IMR-90 (cell line): ENCODE data around the gene FBXL4. TPM values are rescaled to one million over a fixed set of nuclear protein-coding genes. Genes with fewer than 3 reads are reported as not detected.

Experiments
- ATAC-seq: fragments of 200-7000 bp; cut with Tn5 transposase; 2 replicates; pipeline ENCODE4 v1.9.1; 2020; ENCODE audit warnings: low read depth, mild to moderate bottlenecking, moderate library complexity
- BruUV-seq: library from RNA; stranded (reverse); fragments of 400-500 nt; replicated peaks from 2 replicates; lab custom pipeline; 2021; lab: Mats Ljungman, UMichigan
- CTCF ChIA-PET: fragments of 300-600 bp; formaldehyde crosslinking; extraction: SDS; loops from one replicate; lab custom pipeline; 2021; ENCODE audit warnings: antibody characterized with exemption; lab: Yijun Ruan, JAX
- POLR2A ChIA-PET: fragments of 300-600 bp; sonication (Branson Sonifier 250); formaldehyde crosslinking; loops from one replicate; lab custom pipeline; 2022; ENCODE audit warnings: antibody characterized with exemption; ENCODE audit not compliant: unreplicated experiment; lab: Charles Lee
- DNase-seq: peaks from one replicate; pipeline ENCODE4 v3.0.0; 2013
- H2AFZ ChIP-seq: replicated peaks from 2 replicates; pipeline ENCODE3; 2013; ENCODE audit warnings: low read length, mild to moderate bottlenecking; ENCODE audit not compliant: poor library complexity
- H2AK5ac ChIP-seq: 2 replicates; pipeline ENCODE4 v1.6.1; 2013; ENCODE audit warnings: low read depth, low read length, inconsistent platforms
- H2AK9ac ChIP-seq: replicated peaks from 2 replicates; pipeline ENCODE3; 2013; ENCODE audit warnings: mild to moderate bottlenecking, low read depth, low read length, moderate library complexity; ENCODE audit not compliant: poor library complexity
- H2BK120ac ChIP-seq: 2 replicates; pipeline ENCODE4 v1.6.1; 2013; ENCODE audit warnings: low read depth, low read length, inconsistent platforms
- H2BK15ac ChIP-seq: 3 replicates; pipeline ENCODE4 v1.6.1; 2013; ENCODE audit warnings: low read depth, low read length, inconsistent platforms
- H2BK20ac ChIP-seq: 2 replicates; pipeline ENCODE4 v1.6.1; 2013; ENCODE audit warnings: low read depth, mild to moderate bottlenecking, inconsistent platforms, low read length, moderate library complexity
- H2BK5ac ChIP-seq: 2 replicates; pipeline ENCODE4 v1.6.1; 2013; ENCODE audit warnings: mild to moderate bottlenecking, low read depth, low read length, inconsistent platforms; ENCODE audit not compliant: poor library complexity, severe bottlenecking
- H3K14ac ChIP-seq: replicated peaks from 2 replicates; pipeline ENCODE4 v1.6.1; 2013; ENCODE audit warnings: low read depth, low read length, inconsistent platforms
- H3K18ac ChIP-seq: 2 replicates; pipeline ENCODE4 v1.6.1; 2013; ENCODE audit warnings: low read depth, low read length, control low read depth
- H3K23ac ChIP-seq: 2 replicates; pipeline ENCODE4 v1.6.1; 2013; ENCODE audit warnings: low read depth, low read length, inconsistent platforms
- H3K27ac ChIP-seq: 2 replicates; pipeline ENCODE4 v1.5.1; 2013; ENCODE audit warnings: mild to moderate bottlenecking, control low read depth, low read length; ENCODE audit not compliant: insufficient read depth
- H3K27me3 ChIP-seq: 2 replicates; pipeline ENCODE4 v1.6.1; 2013; ENCODE audit warnings: low read length; ENCODE audit not compliant: control insufficient read depth, insufficient read depth
- H3K36me3 ChIP-seq: 2 replicates; pipeline ENCODE4 v1.6.1; 2013; ENCODE audit warnings: low read length, mixed read lengths; ENCODE audit not compliant: control insufficient read depth, insufficient read depth
- H3K4ac ChIP-seq: 2 replicates; pipeline ENCODE4 v1.6.1; 2013; ENCODE audit warnings: low read depth, low read length, inconsistent platforms
- H3K4me1 ChIP-seq: 2 replicates; pipeline ENCODE4 v1.6.1; 2013; ENCODE audit warnings: low read length, mixed read lengths; ENCODE audit not compliant: control insufficient read depth, insufficient read depth
- H3K4me2 ChIP-seq: 2 replicates; pipeline ENCODE4 v1.6.1; 2013; ENCODE audit warnings: low read depth, mild to moderate bottlenecking, control low read depth, low read length, moderate library complexity
- H3K4me3 ChIP-seq: 2 replicates; pipeline ENCODE4 v1.5.1; 2013; ENCODE audit warnings: low read depth, mild to moderate bottlenecking, control low read depth, low read length, moderate library complexity; ENCODE audit not compliant: insufficient read depth
- H3K56ac ChIP-seq: 2 replicates; pipeline ENCODE4 v1.6.1; 2013; ENCODE audit warnings: low read length, inconsistent platforms; ENCODE audit not compliant: insufficient read depth; ENCODE audit errors: extremely low read depth
- H3K79me1 ChIP-seq, 2 experiments: 2 replicates each; pipeline ENCODE4 v1.6.1; 2013; ENCODE audit warnings: low read length in 2 of 2, inconsistent platforms in 1 of 2, low read depth in 1 of 2
- H3K9ac ChIP-seq: 2 replicates; pipeline ENCODE4 v1.6.1; 2013; ENCODE audit warnings: low read depth, low read length, control low read depth
- H3K9me1 ChIP-seq: 2 replicates; pipeline ENCODE4 v1.6.1; 2013; ENCODE audit warnings: low read length, inconsistent platforms; ENCODE audit not compliant: insufficient read depth
- H3K9me3 ChIP-seq: 2 replicates; pipeline ENCODE4 v1.6.1; 2013; ENCODE audit warnings: low read length; ENCODE audit not compliant: control insufficient read depth, insufficient read depth
- H4K20me1 ChIP-seq: 2 replicates; pipeline ENCODE4 v1.6.1; 2013; ENCODE audit warnings: low read length, inconsistent platforms; ENCODE audit not compliant: insufficient read depth
- H4K5ac ChIP-seq: 2 replicates; pipeline ENCODE4 v1.6.1; 2013; ENCODE audit warnings: mild to moderate bottlenecking, low read depth, low read length, control low read depth
- H4K8ac ChIP-seq, 2 experiments: 2 replicates each; pipeline ENCODE4 v1.6.1; 2013; ENCODE audit warnings: low read depth in 2 of 2, low read length in 2 of 2, control low read depth in 1 of 2, inconsistent platforms in 1 of 2
- H4K91ac ChIP-seq: 2 replicates; pipeline ENCODE4 v1.6.1; 2013; ENCODE audit warnings: low read depth, low read length, inconsistent platforms; ENCODE audit not compliant: insufficient read depth
- BHLHE40 ChIP-seq: fragments of 150-350 bp; IDR thresholded peaks from 2 replicates; pipeline ENCODE4 v1.6.1; 2016; ENCODE audit warnings: mild to moderate bottlenecking, low read depth, low read length
- CEBPB ChIP-seq: IDR thresholded peaks from 2 replicates; pipeline ENCODE4 v1.6.1; 2012; ENCODE audit warnings: low read depth, low read length, improper control_type of control experiment
- CHD1 ChIP-seq: IDR thresholded peaks from 2 replicates; pipeline ENCODE4 v1.6.1; 2012; ENCODE audit warnings: low read depth, low read length, improper control_type of control experiment
- FOS ChIP-seq: fragments of 150-350 bp; IDR thresholded peaks from 2 replicates; pipeline ENCODE4 v1.6.1; 2016; ENCODE audit warnings: low read depth, low read length
- MAFK ChIP-seq: IDR thresholded peaks from 2 replicates; pipeline ENCODE4 v1.6.1; 2012; ENCODE audit warnings: low read depth, low read length, improper control_type of control experiment
- MAZ ChIP-seq: IDR thresholded peaks from 2 replicates; pipeline ENCODE4 v1.6.1; 2012; ENCODE audit warnings: low read depth, mild to moderate bottlenecking, low read length, improper control_type of control experiment, moderate library complexity, borderline replicate concordance
- MXI1 ChIP-seq: IDR thresholded peaks from 2 replicates; pipeline ENCODE4 v1.6.1; 2012; ENCODE audit warnings: low read depth, mild to moderate bottlenecking, low read length, moderate library complexity, borderline replicate concordance
- NFE2L2 ChIP-seq: fragments of 150-350 bp; IDR thresholded peaks from 2 replicates; pipeline ENCODE4 v1.6.1; 2016; ENCODE audit warnings: low read depth, mild to moderate bottlenecking, low read length
- POLR2A ChIP-seq: IDR thresholded peaks from 2 replicates; pipeline ENCODE4 v1.6.1; 2012; ENCODE audit warnings: mild to moderate bottlenecking, low read depth, low read length
- RAD21 ChIP-seq: IDR thresholded peaks from 2 replicates; pipeline ENCODE4 v1.6.1; 2012; ENCODE audit warnings: low read length, improper control_type of control experiment
- RCOR1 ChIP-seq: IDR thresholded peaks from 2 replicates; pipeline ENCODE4 v1.6.1; 2012; ENCODE audit warnings: mild to moderate bottlenecking, low read length, improper control_type of control experiment; ENCODE audit not compliant: insufficient replicate concordance
- RFX5 ChIP-seq: IDR thresholded peaks from 2 replicates; pipeline ENCODE4 v1.8.0; 2012; ENCODE audit warnings: low read depth, mild to moderate bottlenecking, low read length, moderate library complexity
- SMC3 ChIP-seq: fragments of 150-350 bp; IDR thresholded peaks from 2 replicates; pipeline ENCODE4 v1.6.1; 2016; ENCODE audit warnings: low read depth, mild to moderate bottlenecking, antibody characterized with exemption, low read length, moderate library complexity
- WGBS, 2 experiments: methylation state at CpG; one replicate each; pipeline versions ENCODE4 v1.1.5 to v1.1.7; 2013; ENCODE audit warnings: missing lambda C conversion rate in 2 of 2; ENCODE audit not compliant: insufficient read length in 1 of 2; ENCODE audit errors: extremely low coverage in 2 of 2; 5-methylcytosine and 5-hydroxymethylcytosine counted together
- dilution Hi-C: fragments of 300-500 bp; cut with HindIII; formaldehyde crosslinking; loops from one replicate; pipeline ENCODE4 v1.14.3; 2018; ENCODE audit warnings: low sequenced_read_pairs; ENCODE audit not compliant: unreplicated experiment
- in situ Hi-C: fragments of 300-500 bp; cut with MboI; formaldehyde crosslinking; loops from 3 replicates; pipeline ENCODE4 v1.14.3; 2019; ENCODE audit warnings: low sequenced_read_pairs, inconsistent platforms, mixed read lengths
- intact Hi-C: fragments of 100-400 bp; cut with micrococcal nuclease; formaldehyde crosslinking; loops from 2 replicates; pipeline ENCODE4 v1.10.0; 2022
- polyA plus RNA-seq, 3 experiments: library from polyadenylated mRNA; depleted of rRNA; stranded (reverse); fragments of >200 nt; gene quantifications; 2 replicates each; pipeline ENCODE4 v1.2.3, GENCODE V29; 2012; ENCODE audit warnings: low replicate concordance in 1 of 3
- total RNA-seq: library from RNA; depleted of rRNA; stranded (reverse); fragments of >200 nt; gene quantifications from 2 replicates; pipeline ENCODE4 v1.2.3, GENCODE V29; 2012
- TF ChIP-seq, protein P1 (sequence below): fragments of 150-350 bp; IDR thresholded peaks from 2 replicates; pipeline ENCODE4 v1.6.1; 2016; ENCODE audit warnings: low read depth, mild to moderate bottlenecking, low read length, moderate library complexity, borderline replicate concordance
- TF ChIP-seq, protein P2 (sequence below): conservative IDR thresholded peaks from 2 replicates; pipeline ENCODE4 v1.5.1; 2012; ENCODE audit warnings: mild to moderate bottlenecking, low read depth, low read length, improper control_type of control experiment
- TF ChIP-seq, protein P3 (sequence below): fragments of 150-350 bp; IDR thresholded peaks from 2 replicates; pipeline ENCODE4 v1.6.1; 2017; ENCODE audit warnings: mild to moderate bottlenecking, antibody characterized with exemption, low read length, low read depth

FBXL4 gene
- total and polyA plus RNA-seq, 2 of the 4 experiments (the other 2 are of a cell fraction), result 7.8 to 17.6 TPM

DNA sequence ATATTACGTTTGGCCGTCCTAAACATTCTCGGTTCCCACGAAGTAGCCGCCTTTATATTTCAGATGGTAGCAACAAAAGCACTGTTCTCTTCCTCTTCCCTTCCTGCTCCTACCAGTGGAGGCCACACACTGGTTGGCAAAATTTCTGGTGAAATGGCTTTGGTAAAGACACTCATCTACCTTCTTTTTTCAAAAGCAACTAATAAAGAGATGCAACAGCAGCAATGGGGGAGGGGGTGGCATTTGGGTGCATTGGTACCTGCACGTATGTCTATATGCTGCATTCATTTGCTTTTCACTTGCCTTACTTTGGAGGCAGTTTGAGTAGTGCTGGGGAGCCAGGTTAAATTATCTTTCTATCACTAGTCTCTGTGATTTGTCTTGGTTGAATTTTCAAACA, 107.4 kb downstream of the FBXL4 start:
- no peaks in the 10 kb centered on the region for H3K36me3 ChIP-seq
- H4K5ac ChIP-seq, result no peak overlapping the region
- no peak overlapping the region for H3K27ac ChIP-seq
- intact Hi-C loops, result no loop called here
- H3K4ac ChIP-seq, result no peak overlapping the region
- ChIA-PET POLR2A (no interaction called here), CTCF (no interaction called here)
- WGBS, 2 experiments, result no CpG with 5 or more reads among the region's 6 CpGs
- DNase-seq, result no peak
- no peak overlapping the region for H3K23ac ChIP-seq
- BruUV-seq, result no TSS peak
- no peak overlapping the region for H3K14ac ChIP-seq
- H3K4me1 ChIP-seq, result peaks cover 2% of the 10 kb centered on the region; the same call in 1 of the 2 replicates
- no peak overlapping the region for H3K4me3 ChIP-seq
- H3K9me1 ChIP-seq, result no peaks in the 10 kb centered on the region
- H4K20me1 ChIP-seq, result no peaks in the 10 kb centered on the region; the same call in 1 of the 2 replicates
- no peak overlapping the region for H3K56ac ChIP-seq
- TF ChIP-seq RAD21 (no peak), RFX5 (no peak), RCOR1 (no peak), MXI1 (no peak), POLR2A (no peak), FOS (no peak), MAFK (no peak), NFE2L2 (no peak), BHLHE40 (no peak), SMC3 (no peak), CHD1 (no peak), MAZ (no peak), CEBPB (no peak)
- TF ChIP-seq, protein P1, sequence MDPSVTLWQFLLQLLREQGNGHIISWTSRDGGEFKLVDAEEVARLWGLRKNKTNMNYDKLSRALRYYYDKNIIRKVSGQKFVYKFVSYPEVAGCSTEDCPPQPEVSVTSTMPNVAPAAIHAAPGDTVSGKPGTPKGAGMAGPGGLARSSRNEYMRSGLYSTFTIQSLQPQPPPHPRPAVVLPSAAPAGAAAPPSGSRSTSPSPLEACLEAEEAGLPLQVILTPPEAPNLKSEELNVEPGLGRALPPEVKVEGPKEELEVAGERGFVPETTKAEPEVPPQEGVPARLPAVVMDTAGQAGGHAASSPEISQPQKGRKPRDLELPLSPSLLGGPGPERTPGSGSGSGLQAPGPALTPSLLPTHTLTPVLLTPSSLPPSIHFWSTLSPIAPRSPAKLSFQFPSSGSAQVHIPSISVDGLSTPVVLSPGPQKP, result no peak
- TF ChIP-seq, protein P2, sequence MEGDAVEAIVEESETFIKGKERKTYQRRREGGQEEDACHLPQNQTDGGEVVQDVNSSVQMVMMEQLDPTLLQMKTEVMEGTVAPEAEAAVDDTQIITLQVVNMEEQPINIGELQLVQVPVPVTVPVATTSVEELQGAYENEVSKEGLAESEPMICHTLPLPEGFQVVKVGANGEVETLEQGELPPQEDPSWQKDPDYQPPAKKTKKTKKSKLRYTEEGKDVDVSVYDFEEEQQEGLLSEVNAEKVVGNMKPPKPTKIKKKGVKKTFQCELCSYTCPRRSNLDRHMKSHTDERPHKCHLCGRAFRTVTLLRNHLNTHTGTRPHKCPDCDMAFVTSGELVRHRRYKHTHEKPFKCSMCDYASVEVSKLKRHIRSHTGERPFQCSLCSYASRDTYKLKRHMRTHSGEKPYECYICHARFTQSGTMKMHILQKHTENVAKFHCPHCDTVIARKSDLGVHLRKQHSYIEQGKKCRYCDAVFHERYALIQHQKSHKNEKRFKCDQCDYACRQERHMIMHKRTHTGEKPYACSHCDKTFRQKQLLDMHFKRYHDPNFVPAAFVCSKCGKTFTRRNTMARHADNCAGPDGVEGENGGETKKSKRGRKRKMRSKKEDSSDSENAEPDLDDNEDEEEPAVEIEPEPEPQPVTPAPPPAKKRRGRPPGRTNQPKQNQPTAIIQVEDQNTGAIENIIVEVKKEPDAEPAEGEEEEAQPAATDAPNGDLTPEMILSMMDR, result no peak
- TF ChIP-seq, protein P3, sequence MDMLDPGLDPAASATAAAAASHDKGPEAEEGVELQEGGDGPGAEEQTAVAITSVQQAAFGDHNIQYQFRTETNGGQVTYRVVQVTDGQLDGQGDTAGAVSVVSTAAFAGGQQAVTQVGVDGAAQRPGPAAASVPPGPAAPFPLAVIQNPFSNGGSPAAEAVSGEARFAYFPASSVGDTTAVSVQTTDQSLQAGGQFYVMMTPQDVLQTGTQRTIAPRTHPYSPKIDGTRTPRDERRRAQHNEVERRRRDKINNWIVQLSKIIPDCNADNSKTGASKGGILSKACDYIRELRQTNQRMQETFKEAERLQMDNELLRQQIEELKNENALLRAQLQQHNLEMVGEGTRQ, result no peak
- H2AK9ac ChIP-seq, result no peak overlapping the region
- H2BK15ac ChIP-seq, result no peak overlapping the region
- no peaks in the 10 kb centered on the region for H3K79me1 ChIP-seq
- H2BK5ac ChIP-seq, result no peak overlapping the region
- H2AK5ac ChIP-seq, result no peak overlapping the region
- H2AFZ ChIP-seq, result no peak overlapping the region
- peaks cover 85% of the 10 kb centered on the region for H3K27me3 ChIP-seq
- H2BK120ac ChIP-seq, result no peak overlapping the region
- no peak overlapping the region for H3K4me2 ChIP-seq
- dilution Hi-C loops, result no loop called here
- no peak overlapping the region for H2BK20ac ChIP-seq
- no peak overlapping the region for H3K18ac ChIP-seq
- no peak overlapping the region for H4K91ac ChIP-seq
- no peak overlapping the region for H3K9ac ChIP-seq
- H4K8ac ChIP-seq, result no peak overlapping the region
- ATAC-seq, result no peak
- in situ Hi-C loops, result loop anchor here (10.0 kb wide), 1 partner anchor 1346 kb away; no protein-coding TSS in a partner anchor
- peaks cover 3% of the 10 kb centered on the region; the same call in 1 of the 2 replicates for H3K9me3 ChIP-seq
